Testis (tissue), 3 donors: ENCODE data around the gene MACF1. TPM values are rescaled to one million over a fixed set of nuclear protein-coding genes. Genes with fewer than 3 reads are reported as not detected.

Experiments used
- DNase-seq: peaks from one replicate; pipeline ENCODE4 v3.0.0-alpha.2; 2019
- H3K27ac ChIP-seq, 2 donors: fragments of 200-600 bp; sonication (generic); one replicate each; pipeline ENCODE4 v1.5.1; 2019
- H3K27me3 ChIP-seq: fragments of 200-600 bp; sonication (generic); one replicate; pipeline ENCODE4 v1.5.1; 2019
- H3K36me3 ChIP-seq: fragments of 200-600 bp; sonication (generic); one replicate; pipeline ENCODE4 v1.5.1; 2017; ENCODE audit warnings: low read depth; ENCODE audit errors: missing control alignments
- H3K4me1 ChIP-seq: fragments of 200-600 bp; sonication (generic); one replicate; pipeline ENCODE4 v1.5.1; 2019
- H3K4me3 ChIP-seq, 2 donors: fragments of 200-600 bp; sonication (generic); one replicate each; pipeline ENCODE4 v1.5.1; 2017 to 2019
- H3K9me3 ChIP-seq: fragments of 200-600 bp; sonication (generic); one replicate; pipeline ENCODE4 v1.5.1; 2017
- POLR2A ChIP-seq: fragments of 450-650 bp; IDR thresholded peaks from one replicate; pipeline ENCODE4 v1.6.1; 2017; ENCODE audit warnings: antibody characterized with exemption, mild to moderate bottlenecking, moderate library complexity
- WGBS, 2 donors: methylation state at CpG; one replicate each; pipeline ENCODE4 v1.1.5; 2018; 5-methylcytosine and 5-hydroxymethylcytosine counted together
- intact Hi-C: fragments of 100-400 bp; cut with DNase I; formaldehyde crosslinking; loops from one replicate; pipeline ENCODE4 v1.15.1; 2023; ENCODE audit warnings: low total_unique reads
- polyA plus RNA-seq: library from polyadenylated mRNA; stranded (reverse); fragments of 350-450 nt; fragmentation: Illumina TruSeq; extraction: RNeasy Lipid Tissue Mini Kit (QIAGEN cat#74804); gene quantifications from one replicate; pipeline ENCODE4 v1.2.3, GENCODE V29; 2014; ENCODE audit warnings: low read depth, low replicate concordance; ENCODE audit not compliant: insufficient read depth
- total RNA-seq, 2 donors: library from RNA; depleted of rRNA; stranded (reverse); fragments of >200 nt; gene quantifications; one replicate each; pipeline ENCODE4 v1.2.3, GENCODE V29; 2016
- TF ChIP-seq, protein P1 (sequence below), 3 experiments: fragments of 450-650 bp in 2 of 3; fragments of 200-600 bp in 1 of 3; sonication (generic) in 1 of 3; IDR thresholded peaks; one replicate each; pipeline ENCODE4 v1.5.1; 2016 to 2019; ENCODE audit warnings: antibody characterized with exemption in 3 of 3, mild to moderate bottlenecking in 2 of 3, moderate library complexity in 1 of 3

MACF1 gene
- total and polyA plus RNA-seq, 3 donors from 2014 or later, result 136 to 494 (median 422) TPM

DNA sequence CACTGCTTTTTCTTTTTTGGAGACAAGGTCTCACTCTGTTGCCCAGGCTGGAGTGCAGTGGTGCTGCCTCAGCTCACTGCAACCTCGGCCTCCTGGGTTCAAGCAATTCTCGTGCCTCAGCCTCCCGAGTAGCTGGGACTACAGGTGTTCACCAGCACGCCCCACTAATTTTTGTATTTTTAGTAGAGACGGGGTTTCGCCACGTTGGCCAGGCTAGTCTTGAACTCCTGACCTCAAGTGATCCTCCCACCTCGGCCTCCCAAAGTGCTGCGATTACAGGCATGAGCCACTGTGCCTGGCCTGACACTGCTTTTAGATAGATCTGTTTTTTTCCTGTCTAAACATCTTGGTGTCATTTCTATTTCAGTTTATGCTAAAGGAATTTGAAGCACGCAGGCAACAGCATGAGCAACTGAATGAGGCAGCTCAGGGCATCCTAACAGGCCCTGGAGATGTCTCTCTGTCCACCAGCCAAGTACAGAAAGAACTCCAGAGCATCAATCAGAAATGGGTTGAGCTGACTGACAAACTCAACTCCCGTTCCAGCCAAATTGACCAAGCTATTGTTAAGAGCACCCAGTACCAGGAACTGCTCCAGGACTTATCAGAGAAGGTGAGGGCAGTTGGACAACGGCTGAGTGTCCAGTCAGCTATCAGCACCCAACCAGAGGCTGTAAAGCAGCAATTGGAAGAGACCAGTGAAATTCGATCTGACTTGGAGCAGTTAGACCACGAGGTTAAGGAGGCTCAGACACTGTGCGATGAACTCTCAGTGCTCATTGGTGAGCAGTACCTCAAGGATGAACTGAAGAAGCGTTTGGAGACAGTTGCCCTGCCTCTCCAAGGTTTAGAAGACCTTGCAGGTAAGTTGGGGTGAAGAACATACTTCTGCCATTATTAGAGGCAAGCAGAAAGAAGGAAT is 180.8 kb downstream of the MACF1 start:
- Histone ChIP-seq H3K36me3 (peaks cover 1% of the 10 kb centered on the region), H3K4me1 (no peaks in the 10 kb centered on the region), H3K4me3 (no peak overlapping the region), H3K9me3 (no peaks in the 10 kb centered on the region), H3K27ac (no peak overlapping the region), H3K27me3 (no peaks in the 10 kb centered on the region)
- DNase-seq, result no peak
- intact Hi-C loops, result no loop called here
- 69 to 72% methylated on average over 15 to 16 of the region's 16 CpGs for WGBS, 2 donors
- no peak for TF ChIP-seq POLR2A
- TF ChIP-seq, protein P1, sequence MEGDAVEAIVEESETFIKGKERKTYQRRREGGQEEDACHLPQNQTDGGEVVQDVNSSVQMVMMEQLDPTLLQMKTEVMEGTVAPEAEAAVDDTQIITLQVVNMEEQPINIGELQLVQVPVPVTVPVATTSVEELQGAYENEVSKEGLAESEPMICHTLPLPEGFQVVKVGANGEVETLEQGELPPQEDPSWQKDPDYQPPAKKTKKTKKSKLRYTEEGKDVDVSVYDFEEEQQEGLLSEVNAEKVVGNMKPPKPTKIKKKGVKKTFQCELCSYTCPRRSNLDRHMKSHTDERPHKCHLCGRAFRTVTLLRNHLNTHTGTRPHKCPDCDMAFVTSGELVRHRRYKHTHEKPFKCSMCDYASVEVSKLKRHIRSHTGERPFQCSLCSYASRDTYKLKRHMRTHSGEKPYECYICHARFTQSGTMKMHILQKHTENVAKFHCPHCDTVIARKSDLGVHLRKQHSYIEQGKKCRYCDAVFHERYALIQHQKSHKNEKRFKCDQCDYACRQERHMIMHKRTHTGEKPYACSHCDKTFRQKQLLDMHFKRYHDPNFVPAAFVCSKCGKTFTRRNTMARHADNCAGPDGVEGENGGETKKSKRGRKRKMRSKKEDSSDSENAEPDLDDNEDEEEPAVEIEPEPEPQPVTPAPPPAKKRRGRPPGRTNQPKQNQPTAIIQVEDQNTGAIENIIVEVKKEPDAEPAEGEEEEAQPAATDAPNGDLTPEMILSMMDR (IDR thresholded peaks at IDR 0.05), result no peak

DNA sequence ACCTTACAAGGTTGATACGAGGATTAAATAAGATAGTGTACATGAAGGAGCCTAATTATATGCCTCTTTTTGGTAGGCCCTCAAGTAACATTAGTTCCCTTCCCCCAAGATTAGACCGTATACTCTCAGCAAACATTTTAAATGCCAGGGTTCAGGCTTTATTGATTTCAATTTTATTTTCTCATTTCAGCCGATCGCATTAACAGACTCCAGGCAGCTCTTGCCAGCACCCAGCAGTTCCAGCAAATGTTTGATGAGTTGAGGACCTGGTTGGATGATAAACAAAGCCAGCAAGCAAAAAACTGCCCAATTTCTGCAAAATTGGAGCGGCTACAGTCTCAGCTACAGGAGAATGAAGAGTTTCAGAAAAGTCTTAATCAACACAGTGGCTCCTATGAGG is 182.5 kb downstream of the MACF1 start:
- no peaks in the 10 kb centered on the region for H3K36me3 ChIP-seq
- H3K4me3 ChIP-seq, result no peak overlapping the region
- H3K27me3 ChIP-seq, result no peaks in the 10 kb centered on the region
- no peak for DNase-seq
- intact Hi-C loops, result no loop called here
- 86 to 96% methylated on average over 5 of the region's 5 CpGs for WGBS, 2 donors
- no peaks in the 10 kb centered on the region for H3K9me3 ChIP-seq
- no peak overlapping the region for H3K27ac ChIP-seq
- H3K4me1 ChIP-seq, result peaks cover 8% of the 10 kb centered on the region
- TF ChIP-seq, protein P1 (IDR thresholded peaks at IDR 0.05), result no peak
- no peak for TF ChIP-seq POLR2A

DNA sequence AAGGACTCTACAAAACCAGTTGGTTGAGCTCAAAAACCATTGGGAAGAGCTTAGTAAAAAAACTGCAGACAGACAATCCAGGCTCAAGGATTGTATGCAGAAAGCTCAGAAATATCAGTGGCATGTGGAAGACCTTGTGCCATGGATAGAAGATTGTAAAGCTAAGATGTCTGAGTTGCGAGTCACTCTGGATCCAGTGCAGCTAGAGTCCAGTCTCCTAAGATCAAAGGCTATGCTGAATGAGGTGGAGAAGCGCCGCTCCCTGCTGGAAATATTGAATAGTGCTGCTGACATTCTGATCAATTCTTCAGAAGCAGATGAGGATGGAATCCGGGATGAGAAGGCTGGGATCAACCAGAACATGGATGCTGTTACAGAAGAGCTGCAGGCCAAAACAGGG is 183.0 kb downstream of the MACF1 start:
- DNase-seq, result no peak
- Histone ChIP-seq H3K4me3 (no peak overlapping the region), H3K4me1 (peaks cover 12% of the 10 kb centered on the region), H3K27ac (no peak overlapping the region), H3K36me3 (no peaks in the 10 kb centered on the region), H3K9me3 (no peaks in the 10 kb centered on the region), H3K27me3 (no peaks in the 10 kb centered on the region)
- intact Hi-C loops, result no loop called here
- 85 to 90% methylated on average over 4 of the region's 4 CpGs for whole genome bisulfite sequencing, 2 donors
- no peak for TF ChIP-seq POLR2A
- TF ChIP-seq, protein P1 (IDR thresholded peaks at IDR 0.05), result no peak

DNA sequence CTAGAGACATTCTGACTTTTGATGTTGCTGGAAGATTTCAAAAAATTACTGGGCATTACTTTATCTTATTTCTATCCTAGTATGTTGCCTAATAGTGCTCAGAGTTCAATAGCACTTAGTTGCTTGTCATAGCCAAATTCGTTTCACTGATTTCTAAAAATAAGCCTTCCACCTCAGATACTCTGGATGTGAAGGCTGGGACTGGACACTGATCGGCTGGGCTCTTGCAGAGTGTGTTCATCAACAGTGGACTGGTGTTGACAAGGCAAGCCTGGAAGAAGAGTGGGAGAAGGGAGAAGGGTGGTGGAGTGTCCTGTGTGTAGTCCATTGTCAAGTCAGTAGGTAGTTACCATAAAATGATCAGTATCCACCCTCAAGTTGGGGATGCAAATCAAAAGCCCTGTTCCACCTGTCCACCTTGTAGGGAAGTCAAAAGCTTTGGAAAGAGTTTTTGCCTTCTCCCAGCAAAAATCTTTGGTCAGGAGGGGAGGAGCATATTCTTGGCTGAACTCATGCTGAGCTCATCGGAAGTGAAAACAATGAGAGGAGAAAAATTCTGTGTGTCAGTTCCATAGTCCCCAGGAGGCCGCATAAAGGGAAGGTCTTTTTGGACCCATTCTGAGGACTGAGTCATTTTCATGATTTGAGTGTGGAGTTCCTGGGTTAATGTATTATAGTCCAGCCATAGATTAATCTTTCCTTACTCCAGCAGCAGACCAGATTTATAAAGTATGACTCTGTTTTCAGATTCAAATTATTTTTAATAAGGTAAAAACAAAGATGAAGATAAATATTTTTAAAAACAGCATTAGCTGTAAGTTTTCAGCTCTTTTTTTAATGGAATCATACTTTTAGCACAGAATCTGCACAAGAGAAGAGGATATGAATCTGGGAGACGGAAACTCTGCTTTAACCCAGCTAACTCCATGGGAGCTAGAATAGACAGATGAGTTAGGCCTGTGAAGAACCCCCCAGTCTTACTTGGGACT is 187.5 kb downstream of the MACF1 start:
- H3K36me3 ChIP-seq, result no peaks in the 10 kb centered on the region
- no peak overlapping the region for H3K4me3 ChIP-seq
- no peaks in the 10 kb centered on the region for H3K9me3 ChIP-seq
- H3K27ac ChIP-seq, result peak overlapping the region; percentile 66 to 73
- TF ChIP-seq POLR2A, result no peak
- TF ChIP-seq, protein P1 (IDR thresholded peaks at IDR 0.05), result no peak
- intact Hi-C loops, result no loop called here
- no peaks in the 10 kb centered on the region for H3K27me3 ChIP-seq
- peak; percentile 44 for DNase-seq
- peaks cover 39% of the 10 kb centered on the region for H3K4me1 ChIP-seq
- 34 to 40% methylated on average over 5 of the region's 5 CpGs for WGBS, 2 donors
